Breast epithelium (tissue), 4 donors: ENCODE measurements around the gene NUP210. TPM values are rescaled to one million over a fixed set of nuclear protein-coding genes. Genes with fewer than 3 reads are reported as not detected.

ENCODE experiments used
- DNase-seq, 2 donors: peaks; one replicate each; pipeline ENCODE4 v3.0.0-alpha.2; 2019; ENCODE audit warnings: low spot score in 2 of 2
- H3K27ac ChIP-seq, 2 donors: fragments of 200-600 bp; sonication (generic) in 1 of 2; one replicate each; pipeline ENCODE4 v1.5.1; 2016 to 2019; ENCODE audit warnings: mild to moderate bottlenecking in 1 of 2
- H3K27me3 ChIP-seq, 2 donors: fragments of 200-600 bp; sonication (generic) in 1 of 2; one replicate each; pipeline versions ENCODE4 v1.5.1 to v1.6.0; 2017 to 2019; ENCODE audit warnings: control low read depth in 1 of 2, mild to moderate bottlenecking in 1 of 2
- H3K36me3 ChIP-seq: fragments of 200-600 bp; one replicate; pipeline ENCODE4 v1.5.1; 2019
- H3K4me1 ChIP-seq, 2 donors: fragments of 200-600 bp; sonication (generic); one replicate each; pipeline ENCODE4 v1.5.1; 2016 to 2019; ENCODE audit warnings: control low read depth in 1 of 2
- H3K4me3 ChIP-seq, 3 donors: fragments of 200-600 bp; sonication (generic); 1 replicate in 2 of 3; 2 replicates in 1 of 3; pipeline ENCODE4 v1.5.1; 2016 to 2019; ENCODE audit warnings: mild to moderate bottlenecking in 3 of 3, moderate library complexity in 2 of 3
- H3K9me3 ChIP-seq, 2 donors: fragments of 200-600 bp; sonication (generic) in 1 of 2; one replicate each; pipeline ENCODE4 v1.5.1; 2016 to 2019; ENCODE audit warnings: control low read depth in 1 of 2
- POLR2A ChIP-seq: fragments of 450-650 bp; IDR thresholded peaks from one replicate; pipeline ENCODE4 v1.6.1; 2016; ENCODE audit warnings: antibody characterized with exemption, mild to moderate bottlenecking, moderate library complexity
- POLR2AphosphoS5 ChIP-seq, 3 donors: sonication (generic); formaldehyde crosslinking; IDR thresholded peaks; one replicate each; pipeline ENCODE4 v1.6.1; 2017; ENCODE audit warnings: antibody characterized with exemption in 3 of 3
- intact Hi-C: fragments of 100-400 bp; cut with DNase I; formaldehyde crosslinking; loops from one replicate; pipeline ENCODE4 v1.15.1; 2023; ENCODE audit warnings: low total_unique reads
- total RNA-seq, 3 donors: library from RNA; depleted of rRNA; stranded (reverse); fragments of >200 nt; gene quantifications; one replicate each; pipeline ENCODE4 v1.1.0, GENCODE V29; 2016
- TF ChIP-seq, protein P1 (sequence below), 3 donors: fragments of 450-650 bp; IDR thresholded peaks; one replicate each; pipeline ENCODE4 v1.5.1; 2016 to 2017; ENCODE audit warnings: antibody characterized with exemption in 3 of 3, mild to moderate bottlenecking in 3 of 3, moderate library complexity in 3 of 3

NUP210 gene
- total RNA-seq, 3 donors from 2014 or later = 2.2 to 15.2 (median 14.7) TPM

DNA sequence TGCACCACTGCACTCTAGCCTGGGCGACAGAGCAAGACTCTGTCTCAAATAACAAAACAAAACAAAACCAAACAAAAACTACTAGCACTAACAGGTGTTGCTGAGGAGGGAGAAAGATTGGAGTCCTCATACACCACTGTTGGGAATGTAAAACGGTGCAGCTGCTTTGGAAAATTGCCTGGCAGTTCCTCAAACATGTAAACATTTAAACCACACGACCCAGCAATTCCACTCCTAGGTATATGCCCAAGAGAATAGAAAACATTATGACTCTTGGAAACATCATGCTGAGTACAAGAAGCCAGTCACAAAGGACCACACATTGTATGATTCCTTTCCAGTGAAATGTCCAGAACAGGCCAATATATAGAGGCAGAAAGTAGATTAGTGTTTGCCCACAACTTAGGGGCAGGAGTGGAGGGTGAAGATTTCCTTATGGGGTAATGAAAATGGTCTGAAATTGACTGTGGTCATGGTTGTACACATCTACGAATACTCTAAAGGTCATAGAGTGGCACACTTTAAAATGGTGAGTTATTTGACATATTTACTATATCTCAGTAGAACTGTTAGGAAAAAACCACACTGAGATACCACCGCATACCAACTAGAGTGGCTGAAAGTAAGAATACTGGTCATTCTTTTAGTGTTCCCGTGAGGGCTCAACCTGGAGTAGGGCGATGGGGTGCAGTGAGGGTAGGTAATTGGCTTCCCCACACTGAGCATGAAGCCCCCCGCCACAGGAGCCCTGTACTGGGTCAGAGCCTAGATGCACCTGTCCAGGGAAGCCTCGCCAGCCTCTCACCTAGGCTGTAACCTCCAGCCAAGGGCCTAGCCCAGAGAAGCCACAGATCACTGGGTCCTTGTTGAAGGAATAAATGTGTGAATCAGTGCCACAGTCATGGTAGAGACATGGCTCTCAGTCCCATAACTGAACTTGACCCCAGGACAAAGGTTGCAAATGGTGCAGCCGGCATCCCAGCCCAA, 131.1 kb downstream of the NUP210 start:
- intact Hi-C loops = no loop called here
- Histone ChIP-seq H3K27ac (no peak overlapping the region), H3K36me3 (no peaks in the 10 kb centered on the region), H3K4me3 (no peak overlapping the region), H3K4me1 (no peaks in the 10 kb centered on the region), H3K9me3 (peaks cover 5 to 6% of the 10 kb centered on the region in 2 donors), H3K27me3 (peaks cover 0 to 22% of the 10 kb centered on the region in 2 donors)
- TF ChIP-seq POLR2A (no peak), POLR2AphosphoS5 (IDR thresholded peaks at IDR 0.05) (no peak)
- TF ChIP-seq, protein P1, sequence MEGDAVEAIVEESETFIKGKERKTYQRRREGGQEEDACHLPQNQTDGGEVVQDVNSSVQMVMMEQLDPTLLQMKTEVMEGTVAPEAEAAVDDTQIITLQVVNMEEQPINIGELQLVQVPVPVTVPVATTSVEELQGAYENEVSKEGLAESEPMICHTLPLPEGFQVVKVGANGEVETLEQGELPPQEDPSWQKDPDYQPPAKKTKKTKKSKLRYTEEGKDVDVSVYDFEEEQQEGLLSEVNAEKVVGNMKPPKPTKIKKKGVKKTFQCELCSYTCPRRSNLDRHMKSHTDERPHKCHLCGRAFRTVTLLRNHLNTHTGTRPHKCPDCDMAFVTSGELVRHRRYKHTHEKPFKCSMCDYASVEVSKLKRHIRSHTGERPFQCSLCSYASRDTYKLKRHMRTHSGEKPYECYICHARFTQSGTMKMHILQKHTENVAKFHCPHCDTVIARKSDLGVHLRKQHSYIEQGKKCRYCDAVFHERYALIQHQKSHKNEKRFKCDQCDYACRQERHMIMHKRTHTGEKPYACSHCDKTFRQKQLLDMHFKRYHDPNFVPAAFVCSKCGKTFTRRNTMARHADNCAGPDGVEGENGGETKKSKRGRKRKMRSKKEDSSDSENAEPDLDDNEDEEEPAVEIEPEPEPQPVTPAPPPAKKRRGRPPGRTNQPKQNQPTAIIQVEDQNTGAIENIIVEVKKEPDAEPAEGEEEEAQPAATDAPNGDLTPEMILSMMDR (IDR thresholded peaks at IDR 0.05) = no peak
- DNase-seq = no peak

DNA sequence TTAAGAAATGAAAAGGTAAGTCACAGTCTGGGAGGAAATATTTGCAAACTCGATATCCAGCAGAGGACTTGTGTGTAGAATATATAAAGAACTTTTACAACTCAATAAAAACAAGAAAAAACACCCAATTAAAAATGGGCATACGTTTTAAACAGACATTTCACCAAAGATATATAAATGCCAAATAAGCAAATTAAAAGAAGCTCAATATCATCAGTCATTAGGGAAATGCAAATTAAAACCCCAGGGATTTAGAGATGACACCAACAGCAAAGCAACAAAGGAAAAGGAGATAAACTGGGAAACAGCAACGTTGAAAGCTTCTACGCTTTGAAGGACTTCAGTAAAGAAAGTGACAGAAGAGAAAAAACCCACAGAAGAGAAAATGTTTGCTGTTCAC, 132.3 kb downstream of the NUP210 start:
- H3K27ac ChIP-seq = no peak overlapping the region
- H3K9me3 ChIP-seq = peaks cover 5 to 6% of the 10 kb centered on the region in 2 donors
- DNase-seq = no peak
- no peaks in the 10 kb centered on the region for H3K4me1 ChIP-seq
- TF ChIP-seq, protein P1 (IDR thresholded peaks at IDR 0.05) = no peak
- TF ChIP-seq POLR2AphosphoS5 (IDR thresholded peaks at IDR 0.05) (no peak), POLR2A (no peak)
- H3K27me3 ChIP-seq = peaks cover 0 to 30% of the 10 kb centered on the region in 2 donors
- intact Hi-C loops = no loop called here
- H3K4me3 ChIP-seq = no peak overlapping the region
- H3K36me3 ChIP-seq = no peaks in the 10 kb centered on the region

DNA sequence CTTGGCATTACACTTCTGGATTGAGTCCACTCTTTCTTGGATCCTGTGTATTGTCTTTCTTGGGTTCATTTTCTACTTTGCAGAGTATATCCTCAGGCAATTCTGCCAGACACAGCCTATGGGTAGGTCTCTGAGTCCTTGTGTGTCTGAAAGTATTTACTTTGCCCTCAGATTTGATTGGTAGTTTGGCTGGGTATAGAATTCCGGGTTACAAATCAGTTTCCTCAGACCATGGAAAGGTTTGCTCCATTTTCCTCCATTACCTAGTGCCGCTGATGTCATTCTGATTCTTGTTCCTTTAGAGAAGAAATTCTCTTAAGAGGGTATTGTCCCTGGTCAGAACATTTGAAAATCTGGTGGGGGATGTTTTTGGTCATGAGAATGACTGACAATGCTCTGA, 133.2 kb downstream of the NUP210 start:
- Histone ChIP-seq H3K27me3 (peaks cover 0 to 36% of the 10 kb centered on the region in 2 donors), H3K4me1 (peaks cover 0 to 5% of the 10 kb centered on the region in 2 donors), H3K27ac (no peak overlapping the region), H3K36me3 (no peaks in the 10 kb centered on the region), H3K4me3 (no peak overlapping the region), H3K9me3 (peaks cover 5 to 6% of the 10 kb centered on the region in 2 donors)
- intact Hi-C loops = no loop called here
- DNase-seq = no peak
- TF ChIP-seq, protein P1 (IDR thresholded peaks at IDR 0.05) = no peak
- TF ChIP-seq POLR2A (no peak), POLR2AphosphoS5 (IDR thresholded peaks at IDR 0.05) (no peak)

DNA sequence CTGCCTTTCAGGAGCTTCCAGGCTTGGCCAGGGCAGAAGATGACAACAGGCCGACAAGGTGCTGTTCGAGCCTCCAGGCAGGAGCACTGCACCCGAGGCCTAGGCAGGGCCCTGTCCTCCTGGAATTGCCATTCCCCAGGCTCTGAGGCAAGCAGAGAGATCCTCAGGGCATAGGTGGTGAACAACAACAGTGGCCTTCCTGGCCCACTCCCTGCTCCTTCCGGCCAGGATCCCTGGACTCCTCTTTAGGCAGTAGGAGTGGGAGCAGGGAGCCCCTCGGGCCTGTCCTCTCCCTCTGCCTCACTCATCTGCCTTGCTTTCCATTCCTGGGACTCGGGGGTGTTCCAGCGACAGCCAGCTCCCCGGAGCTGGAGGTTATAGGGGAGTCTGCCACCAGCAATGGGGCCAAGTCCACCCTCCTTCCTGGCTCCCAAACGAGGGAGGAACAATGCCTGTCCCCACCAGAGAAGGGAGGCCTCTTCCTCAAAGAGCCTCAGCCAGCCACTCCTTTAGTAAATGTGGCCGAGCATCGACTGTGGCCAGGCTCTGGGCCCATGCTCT, 135.0 kb downstream of the NUP210 start:
- Histone ChIP-seq H3K9me3 (peaks cover 5 to 6% of the 10 kb centered on the region in 2 donors), H3K27ac (no peak overlapping the region), H3K4me1 (peaks cover 0 to 5% of the 10 kb centered on the region in 2 donors), H3K36me3 (no peaks in the 10 kb centered on the region), H3K27me3 (peaks cover 0 to 37% of the 10 kb centered on the region in 2 donors), H3K4me3 (no peak overlapping the region)
- intact Hi-C loops = no loop called here
- TF ChIP-seq POLR2A (no peak), POLR2AphosphoS5 (IDR thresholded peaks at IDR 0.05) (no peak)
- TF ChIP-seq, protein P1 (IDR thresholded peaks at IDR 0.05) = no peak
- no peak for DNase-seq

DNA sequence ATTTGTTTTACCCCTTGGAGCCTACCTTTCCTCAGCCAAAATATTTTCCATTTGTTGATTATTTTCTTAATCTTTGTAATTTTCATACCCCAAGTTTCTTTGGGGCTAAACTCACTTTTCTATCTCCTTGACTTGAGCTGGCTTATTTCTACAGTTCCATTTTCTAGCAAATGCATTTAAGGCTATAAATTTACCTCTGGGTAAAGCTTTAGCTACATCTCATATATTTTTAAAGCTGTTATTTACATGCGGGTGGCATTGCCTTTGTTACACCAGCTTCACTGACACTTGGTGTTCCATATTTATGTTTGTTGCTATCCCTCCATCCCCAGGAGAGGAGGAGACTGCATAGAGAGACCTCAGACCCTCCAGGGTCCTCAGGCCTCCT, 136.3 kb downstream of the NUP210 start:
- H3K27me3 ChIP-seq = peaks cover 0 to 37% of the 10 kb centered on the region in 2 donors
- H3K36me3 ChIP-seq = no peaks in the 10 kb centered on the region
- DNase-seq = no peak
- TF ChIP-seq POLR2A = no peak
- TF ChIP-seq, protein P1 (IDR thresholded peaks at IDR 0.05) = no peak
- TF ChIP-seq POLR2AphosphoS5 (IDR thresholded peaks at IDR 0.05) = no peak
- peaks cover 0 to 5% of the 10 kb centered on the region in 2 donors for H3K4me1 ChIP-seq
- no peak overlapping the region for H3K27ac ChIP-seq
- no peak overlapping the region for H3K4me3 ChIP-seq
- intact Hi-C loops = no loop called here
- peaks cover 5 to 6% of the 10 kb centered on the region in 2 donors for H3K9me3 ChIP-seq
